Mesenchymal stem cell (in vitro differentiated cells and primary cell): ENCODE results near the gene COBL.
"Not testable (repeated sequence)": the region's sequence is repeated elsewhere in the genome, so short reads cannot be mapped to it uniquely, and the experiment has no call there.

ENCODE experiments used
- DNase-seq: peaks from one replicate; pipeline ENCODE4 v3.0.0-alpha.2; 2013
- H2AFZ ChIP-seq: one replicate; pipeline ENCODE4 v1.6.1; 2013; ENCODE audit warnings: low read depth, mild to moderate bottlenecking, control low read depth, inconsistent platforms, low read length, moderate library complexity
- H2AK5ac ChIP-seq: 2 replicates; pipeline ENCODE4 v1.6.1; 2013; ENCODE audit warnings: low read length, moderate library complexity, mild to moderate bottlenecking, inconsistent platforms; ENCODE audit not compliant: severe bottlenecking
- H2BK120ac ChIP-seq: one replicate; pipeline ENCODE4 v1.6.1; 2013; ENCODE audit warnings: low read depth, mild to moderate bottlenecking, inconsistent platforms, low read length, moderate library complexity
- H2BK12ac ChIP-seq, 2 experiments: one replicate each; pipeline ENCODE4 v1.6.1; 2013; ENCODE audit warnings: inconsistent platforms in 2 of 2, low read length in 2 of 2, mild to moderate bottlenecking in 2 of 2, moderate library complexity in 2 of 2, control low read depth in 1 of 2
- H2BK15ac ChIP-seq: one replicate; pipeline ENCODE4 v1.6.1; 2013; ENCODE audit warnings: mild to moderate bottlenecking, low read depth, inconsistent platforms; ENCODE audit not compliant: poor library complexity, severe bottlenecking
- H2BK5ac ChIP-seq: 2 replicates; pipeline ENCODE4 v1.6.1; 2013; ENCODE audit warnings: low read depth, mild to moderate bottlenecking, low read length, control low read depth, inconsistent platforms; ENCODE audit not compliant: poor library complexity, severe bottlenecking
- H3K14ac ChIP-seq, 2 experiments: one replicate each; pipeline ENCODE4 v1.6.1; 2013; ENCODE audit warnings: inconsistent platforms in 2 of 2, low read length in 2 of 2, control low read depth in 1 of 2, mild to moderate bottlenecking in 1 of 2, moderate library complexity in 1 of 2
- H3K18ac ChIP-seq, 2 experiments: one replicate each; pipeline ENCODE4 v1.6.1; 2013; ENCODE audit warnings: inconsistent platforms in 2 of 2, low read length in 2 of 2, control low read depth in 1 of 2, low read depth in 1 of 2, mild to moderate bottlenecking in 1 of 2
- H3K23ac ChIP-seq, 2 experiments: one replicate each; pipeline ENCODE4 v1.6.1; 2013; ENCODE audit warnings: inconsistent platforms in 2 of 2, low read length in 2 of 2, mild to moderate bottlenecking in 2 of 2, moderate library complexity in 2 of 2, control low read depth in 1 of 2
- H3K27ac ChIP-seq: 2 replicates; pipeline ENCODE4 v1.5.1; 2013; ENCODE audit warnings: mild to moderate bottlenecking, moderate library complexity, low read length, control low read depth, inconsistent platforms; ENCODE audit not compliant: poor library complexity, severe bottlenecking
- H3K27me3 ChIP-seq, 2 experiments: 2 replicates each; pipeline versions ENCODE4 v1.6.1 to v1.7.0; 2013; ENCODE audit warnings: low read length in 2 of 2, mild to moderate bottlenecking in 2 of 2, moderate library complexity in 2 of 2, control low read depth in 1 of 2, inconsistent platforms in 1 of 2; ENCODE audit not compliant: control insufficient read depth in 1 of 2, insufficient read depth in 1 of 2
- H3K36me3 ChIP-seq, 2 experiments: 2 replicates each; pipeline versions ENCODE4 v1.6.1 to v1.7.0; 2013; ENCODE audit warnings: low read length in 2 of 2, control low read depth in 1 of 2, inconsistent platforms in 1 of 2, low read depth in 1 of 2, mild to moderate bottlenecking in 1 of 2; ENCODE audit not compliant: insufficient read depth in 2 of 2, control insufficient read depth in 1 of 2
- H3K4ac ChIP-seq, 2 experiments: one replicate each; pipeline ENCODE4 v1.6.1; 2013; ENCODE audit warnings: inconsistent platforms in 2 of 2, low read length in 2 of 2, mild to moderate bottlenecking in 2 of 2, moderate library complexity in 2 of 2, control low read depth in 1 of 2, low read depth in 1 of 2
- H3K4me1 ChIP-seq: 2 replicates; pipeline ENCODE4 v1.6.1; 2013; ENCODE audit warnings: low read depth, low read length, control low read depth; ENCODE audit not compliant: control insufficient read depth, insufficient read depth
- H3K4me2 ChIP-seq: 2 replicates; pipeline ENCODE4 v1.6.1; 2013; ENCODE audit warnings: low read length, mild to moderate bottlenecking, inconsistent platforms; ENCODE audit not compliant: poor library complexity, severe bottlenecking
- H3K4me3 ChIP-seq, 2 experiments: 2 replicates each; pipeline versions ENCODE4 v1.5.1 to v1.7.0; 2013; ENCODE audit warnings: low read length in 2 of 2, mild to moderate bottlenecking in 2 of 2, control low read depth in 1 of 2, low read depth in 1 of 2; ENCODE audit not compliant: insufficient read depth in 1 of 2
- H3K79me1 ChIP-seq: replicated peaks from 2 replicates; pipeline ENCODE4 v1.6.1; 2013; ENCODE audit warnings: mild to moderate bottlenecking, control low read depth, low read length, inconsistent platforms; ENCODE audit not compliant: poor library complexity, severe bottlenecking
- H3K9ac ChIP-seq: 2 replicates; pipeline ENCODE4 v1.7.0; 2013; ENCODE audit warnings: mild to moderate bottlenecking, low read length, moderate library complexity
- H3K9me3 ChIP-seq: 2 replicates; pipeline ENCODE4 v1.7.0; 2013; ENCODE audit warnings: mild to moderate bottlenecking, low read length; ENCODE audit not compliant: control insufficient read depth
- H4K8ac ChIP-seq: one replicate; pipeline ENCODE4 v1.6.1; 2013; ENCODE audit warnings: inconsistent platforms, mild to moderate bottlenecking, low read length, moderate library complexity
- H4K91ac ChIP-seq: one replicate; pipeline ENCODE4 v1.6.1; 2013; ENCODE audit warnings: mild to moderate bottlenecking, low read length, inconsistent platforms
- WGBS: methylation state at CpG from one replicate; pipeline ENCODE4 v1.1.7; 2013; ENCODE audit warnings: mixed read lengths; 5-methylcytosine and 5-hydroxymethylcytosine counted together

Gene COBL

DNA sequence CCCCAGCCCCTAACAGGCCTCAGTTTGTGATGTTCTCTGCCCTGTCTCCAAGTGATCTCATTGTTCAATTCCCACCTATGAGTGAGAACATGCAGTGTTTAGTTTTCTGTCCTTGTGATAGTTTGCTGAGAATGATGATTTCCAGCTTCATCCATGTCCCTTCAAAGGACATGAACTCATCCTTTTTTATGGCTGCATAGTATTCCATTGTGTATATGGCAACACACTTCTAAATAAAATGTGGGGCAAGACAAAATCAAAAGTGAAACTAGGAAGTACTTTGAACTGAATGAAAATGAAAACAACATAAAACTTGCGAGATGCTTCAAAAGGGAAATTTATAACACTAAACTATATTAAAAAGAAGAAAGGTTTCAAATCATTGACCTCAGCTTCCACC is 326.4 kb downstream of the COBL start:
- H3K4me1 ChIP-seq, H2AK5ac ChIP-seq, H3K4ac ChIP-seq, H2BK120ac ChIP-seq, H3K9ac ChIP-seq, H3K18ac ChIP-seq, DNase-seq, H3K23ac ChIP-seq, H3K4me2 ChIP-seq, H2AFZ ChIP-seq, H3K36me3 ChIP-seq, H3K27me3 ChIP-seq, H2BK5ac ChIP-seq, H3K27ac ChIP-seq, H3K79me1 ChIP-seq, H2BK15ac ChIP-seq, H3K4me3 ChIP-seq, H3K9me3 ChIP-seq, H4K91ac ChIP-seq, H3K14ac ChIP-seq, H2BK12ac ChIP-seq, H4K8ac ChIP-seq: not testable (repeated sequence)
- whole genome bisulfite sequencing = no CpG with 5 or more reads among the region's 1 CpG

DNA sequence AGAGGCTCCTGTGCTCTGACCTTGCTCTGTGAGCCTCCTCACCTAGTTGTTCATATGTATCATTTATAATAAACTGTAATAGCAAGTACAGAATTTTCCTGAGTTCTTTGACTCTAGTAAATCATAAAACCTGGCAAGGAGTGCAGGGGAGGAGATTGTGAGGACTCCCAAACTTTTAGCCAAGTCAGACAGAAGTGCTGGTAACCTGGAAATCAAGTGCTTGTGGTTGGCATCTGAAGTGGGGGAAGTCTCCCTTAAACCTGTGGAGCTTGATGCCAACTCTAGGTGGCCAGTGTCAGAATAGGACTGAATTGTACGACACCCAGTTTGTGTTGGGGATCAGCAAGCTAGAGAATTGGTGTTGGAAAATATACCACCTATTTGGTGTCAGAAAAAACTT is 327.6 kb downstream of the COBL start:
- H3K4me2 ChIP-seq = no peak overlapping the region
- H3K4me1 ChIP-seq = no peaks in the 10 kb centered on the region
- 89% methylated on average over 1 of the region's 1 CpG for WGBS
- H2BK5ac ChIP-seq = no peak overlapping the region
- no peaks in the 10 kb centered on the region for H3K27me3 ChIP-seq
- H2BK15ac ChIP-seq = no peak overlapping the region
- no peak overlapping the region for H3K4me3 ChIP-seq
- H4K91ac ChIP-seq = no peak overlapping the region
- H4K8ac ChIP-seq = no peak overlapping the region
- H2AFZ ChIP-seq = no peak overlapping the region
- H3K18ac ChIP-seq = no peak overlapping the region
- H3K4ac ChIP-seq = no peak overlapping the region
- H3K27ac ChIP-seq = no peak overlapping the region
- no peak overlapping the region for H2AK5ac ChIP-seq
- no peak overlapping the region for H2BK12ac ChIP-seq
- no peaks in the 10 kb centered on the region for H3K9me3 ChIP-seq
- H3K14ac ChIP-seq = no peak overlapping the region
- H3K79me1 ChIP-seq = no peaks in the 10 kb centered on the region
- H3K9ac ChIP-seq = no peak overlapping the region
- H3K36me3 ChIP-seq = no peaks in the 10 kb centered on the region
- no peak overlapping the region for H3K23ac ChIP-seq
- DNase-seq = no peak
- no peak overlapping the region for H2BK120ac ChIP-seq

DNA sequence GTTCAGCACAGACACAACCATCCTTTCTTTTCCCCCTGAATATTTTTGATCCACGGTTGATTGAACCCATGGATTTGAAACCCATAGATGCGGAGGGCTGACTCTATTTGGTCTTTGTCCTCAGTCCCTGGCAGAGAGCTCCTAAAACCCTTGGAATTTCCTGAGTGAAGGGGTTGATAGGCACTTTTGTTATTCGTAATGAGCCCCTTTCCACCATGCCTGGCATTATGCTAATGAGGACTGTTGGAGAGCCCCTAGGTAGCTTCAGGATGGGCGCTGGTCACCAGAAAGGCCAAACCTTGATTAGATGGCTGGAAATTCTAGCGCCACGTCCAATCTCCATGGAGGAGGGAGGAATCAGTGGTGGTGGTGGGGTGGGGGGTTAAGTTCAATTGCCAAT is 328.1 kb downstream of the COBL start:
- H3K27ac ChIP-seq = no peak overlapping the region
- no peaks in the 10 kb centered on the region for H3K36me3 ChIP-seq
- H4K8ac ChIP-seq = no peak overlapping the region
- no peak overlapping the region for H2AFZ ChIP-seq
- no peak overlapping the region for H3K23ac ChIP-seq
- H4K91ac ChIP-seq = no peak overlapping the region
- no peak overlapping the region for H2BK5ac ChIP-seq
- H2BK12ac ChIP-seq = no peak overlapping the region
- no peaks in the 10 kb centered on the region for H3K79me1 ChIP-seq
- H3K4me1 ChIP-seq = no peaks in the 10 kb centered on the region
- 62% methylated on average over 6 of the region's 6 CpGs for WGBS
- no peaks in the 10 kb centered on the region for H3K9me3 ChIP-seq
- H3K27me3 ChIP-seq = no peaks in the 10 kb centered on the region
- no peak overlapping the region for H3K9ac ChIP-seq
- H3K4me3 ChIP-seq = no peak overlapping the region
- H2BK15ac ChIP-seq = no peak overlapping the region
- H2AK5ac ChIP-seq = no peak overlapping the region
- no peak overlapping the region for H3K18ac ChIP-seq
- DNase-seq = no peak
- H2BK120ac ChIP-seq = no peak overlapping the region
- no peak overlapping the region for H3K4ac ChIP-seq
- no peak overlapping the region for H3K4me2 ChIP-seq
- no peak overlapping the region for H3K14ac ChIP-seq

DNA sequence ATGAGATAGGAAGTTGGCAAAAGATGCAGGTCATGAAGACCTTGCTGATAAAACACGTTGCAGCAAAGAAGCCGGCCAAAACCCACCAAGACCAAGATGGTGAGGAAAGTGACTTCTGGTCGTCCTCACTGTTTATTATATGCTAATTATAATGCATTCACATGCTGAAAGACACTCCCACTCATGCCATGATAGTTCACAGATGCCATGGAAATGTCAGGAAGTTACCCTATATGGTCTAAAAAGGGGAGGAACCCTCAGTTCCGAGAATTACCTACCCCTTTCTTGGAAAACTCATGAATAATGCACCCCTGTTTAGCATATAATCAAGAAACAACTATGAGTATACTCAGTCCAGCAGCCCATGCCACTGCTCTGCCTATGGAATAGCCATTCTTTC is 331.5 kb downstream of the COBL start:
- H3K9ac ChIP-seq = no peak overlapping the region
- 75% methylated on average over 4 of the region's 4 CpGs for whole genome bisulfite sequencing
- no peak overlapping the region for H2BK12ac ChIP-seq
- no peak overlapping the region for H3K23ac ChIP-seq
- H2AFZ ChIP-seq = no peak overlapping the region
- H2AK5ac ChIP-seq = no peak overlapping the region
- no peak overlapping the region for H3K4me3 ChIP-seq
- no peak overlapping the region for H2BK15ac ChIP-seq
- no peaks in the 10 kb centered on the region for H3K27me3 ChIP-seq
- H2BK5ac ChIP-seq = no peak overlapping the region
- no peak for DNase-seq
- H3K18ac ChIP-seq = no peak overlapping the region
- no peak overlapping the region for H4K91ac ChIP-seq
- H3K4me2 ChIP-seq = no peak overlapping the region
- H2BK120ac ChIP-seq = no peak overlapping the region
- no peak overlapping the region for H4K8ac ChIP-seq
- H3K14ac ChIP-seq = no peak overlapping the region
- H3K4me1 ChIP-seq = no peaks in the 10 kb centered on the region
- no peaks in the 10 kb centered on the region for H3K79me1 ChIP-seq
- no peaks in the 10 kb centered on the region for H3K36me3 ChIP-seq
- no peak overlapping the region for H3K4ac ChIP-seq
- H3K9me3 ChIP-seq = no peaks in the 10 kb centered on the region
- H3K27ac ChIP-seq = no peak overlapping the region
